Epithelial cell of proximal tubule (primary cell): ENCODE data around the gene YBEY. TPM values are rescaled to one million over a fixed set of nuclear protein-coding genes. Genes with fewer than 3 reads are reported as not detected.

ENCODE experiments used
- DNase-seq: peaks from one replicate; pipeline ENCODE4 v3.0.0-alpha.2; 2011; ENCODE audit warnings: low read depth
- H3K4me3 ChIP-seq: 2 replicates; pipeline ENCODE4 v1.5.1; 2011; ENCODE audit warnings: low read depth, mild to moderate bottlenecking, low read length
- total RNA-seq: library from RNA; depleted of rRNA; stranded (reverse); fragments of >200 nt; gene quantifications from 2 replicates; pipeline ENCODE4 v1.2.3, GENCODE V29; 2015
- TF ChIP-seq, protein P1 (sequence below): conservative IDR thresholded peaks from 2 replicates; pipeline ENCODE4 v1.5.1; 2012; ENCODE audit warnings: low read depth, mild to moderate bottlenecking, low read length

Gene YBEY
- total RNA-seq, 1 donor from 2014 or later = 7.0 TPM

DNA sequence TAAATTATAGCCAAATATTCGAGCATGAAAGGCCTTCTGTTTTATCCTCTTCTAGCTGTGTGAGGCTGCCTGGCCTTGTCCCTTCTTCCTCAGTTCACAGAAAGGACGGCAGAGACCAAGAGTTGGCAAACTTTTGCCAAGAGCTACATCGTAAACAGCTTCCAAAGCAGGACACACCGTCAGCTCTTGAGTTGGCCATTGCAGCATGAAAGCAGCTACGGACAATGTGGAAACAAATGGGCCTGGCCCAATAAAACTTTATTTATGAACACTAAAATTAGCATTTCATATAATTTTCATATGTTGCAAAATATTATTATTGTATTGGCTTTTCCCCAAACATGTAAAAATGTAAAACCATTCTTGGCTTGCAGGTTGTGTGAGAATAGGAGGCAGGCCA lies 26.8 kb downstream of the YBEY start:
- no peak for DNase-seq
- TF ChIP-seq, protein P1, sequence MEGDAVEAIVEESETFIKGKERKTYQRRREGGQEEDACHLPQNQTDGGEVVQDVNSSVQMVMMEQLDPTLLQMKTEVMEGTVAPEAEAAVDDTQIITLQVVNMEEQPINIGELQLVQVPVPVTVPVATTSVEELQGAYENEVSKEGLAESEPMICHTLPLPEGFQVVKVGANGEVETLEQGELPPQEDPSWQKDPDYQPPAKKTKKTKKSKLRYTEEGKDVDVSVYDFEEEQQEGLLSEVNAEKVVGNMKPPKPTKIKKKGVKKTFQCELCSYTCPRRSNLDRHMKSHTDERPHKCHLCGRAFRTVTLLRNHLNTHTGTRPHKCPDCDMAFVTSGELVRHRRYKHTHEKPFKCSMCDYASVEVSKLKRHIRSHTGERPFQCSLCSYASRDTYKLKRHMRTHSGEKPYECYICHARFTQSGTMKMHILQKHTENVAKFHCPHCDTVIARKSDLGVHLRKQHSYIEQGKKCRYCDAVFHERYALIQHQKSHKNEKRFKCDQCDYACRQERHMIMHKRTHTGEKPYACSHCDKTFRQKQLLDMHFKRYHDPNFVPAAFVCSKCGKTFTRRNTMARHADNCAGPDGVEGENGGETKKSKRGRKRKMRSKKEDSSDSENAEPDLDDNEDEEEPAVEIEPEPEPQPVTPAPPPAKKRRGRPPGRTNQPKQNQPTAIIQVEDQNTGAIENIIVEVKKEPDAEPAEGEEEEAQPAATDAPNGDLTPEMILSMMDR = no peak
- no peak overlapping the region for H3K4me3 ChIP-seq

DNA sequence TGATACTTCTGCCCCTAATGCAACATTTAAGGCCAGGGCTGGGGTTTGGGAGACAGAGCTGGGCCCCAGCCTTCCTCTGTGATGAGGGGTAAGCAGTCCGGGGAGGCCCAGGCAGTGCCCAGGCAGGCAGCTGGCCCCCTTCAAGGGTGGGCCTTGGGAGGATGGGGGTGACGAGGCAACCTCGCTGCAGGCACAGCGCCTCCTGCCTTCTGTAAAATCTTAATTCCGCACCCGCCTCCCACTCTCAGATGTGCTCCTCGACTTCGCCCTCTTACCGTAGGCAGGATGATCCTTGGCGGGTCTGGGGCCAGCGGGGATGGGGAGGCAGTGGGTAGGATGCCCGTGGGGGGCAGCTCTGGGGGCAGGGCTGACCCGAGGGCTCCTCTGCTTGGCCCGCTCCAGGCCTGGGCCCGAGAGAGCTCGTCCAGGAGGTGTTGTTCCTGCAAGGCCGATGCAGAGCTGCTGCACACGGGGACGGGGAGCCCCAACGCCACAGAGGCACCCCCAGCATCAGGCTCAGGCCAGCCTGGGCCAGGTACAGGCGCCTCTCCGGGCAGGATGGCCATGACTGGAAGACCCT lies 28.4 kb downstream of the YBEY start:
- H3K4me3 ChIP-seq = no peak overlapping the region
- no peak for DNase-seq
- TF ChIP-seq, protein P1 = no peak

- TF ChIP-seq, protein P1 = no peak
- H3K4me3 ChIP-seq = no peak overlapping the region
- DNase-seq = no peak
Measured at GRCh38 chr21:46316708-46317324, 30.7 kb downstream of the YBEY start.

GRCh38 chr21:46317710-46318463 lies 31.7 kb downstream of the YBEY start:
- TF ChIP-seq, protein P1 = no peak
- DNase-seq = no peak

DNA sequence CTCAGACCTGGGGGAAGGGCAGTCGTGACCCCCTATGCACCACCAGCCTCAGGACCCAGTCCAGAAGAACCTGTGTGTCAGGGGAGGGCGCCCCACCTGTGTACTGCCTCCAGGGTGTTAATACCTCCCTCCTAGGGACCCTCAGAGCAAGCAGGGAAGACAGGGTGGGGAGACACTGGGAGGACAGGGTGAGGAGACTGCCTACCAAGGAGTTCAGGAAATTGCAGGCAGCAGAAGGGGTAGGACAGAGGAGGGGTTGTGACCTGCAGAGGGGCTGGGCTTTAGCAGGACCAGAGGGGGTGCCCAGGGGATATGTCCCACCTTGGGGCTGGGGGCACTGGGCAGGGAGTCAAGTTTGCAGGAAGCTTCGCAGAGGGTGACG lies 32.3 kb downstream of the YBEY start:
- H3K4me3 ChIP-seq = no peak overlapping the region
- DNase-seq = no peak
- TF ChIP-seq, protein P1 = no peak

More at GRCh38 chr21:46317710-46318463, 31.7 kb downstream of the YBEY start:
- no peak overlapping the region for H3K4me3 ChIP-seq

- no peak overlapping the region for H3K4me3 ChIP-seq
- no peak for DNase-seq
- TF ChIP-seq, protein P1 = no peak
Measured at GRCh38 chr21:46319186-46319585, 33.0 kb downstream of the YBEY start.
